Liver (tissue), 9 donors: ENCODE data around the gene SMIM33. TPM values are rescaled to one million over a fixed set of nuclear protein-coding genes. Genes with fewer than 3 reads are reported as not detected.

ENCODE experiments used
- DNase-seq: peaks from one replicate; pipeline ENCODE4 v3.0.0-alpha.2; 2017; ENCODE audit warnings: low spot score
- H3K27ac ChIP-seq, 2 donors: one replicate each; pipeline ENCODE4 v1.7.0; 2013; ENCODE audit warnings: inconsistent platforms in 2 of 2, low read length in 2 of 2, control low read depth in 1 of 2, low read depth in 1 of 2, mild to moderate bottlenecking in 1 of 2
- H3K27me3 ChIP-seq, 4 donors: one replicate each; pipeline versions ENCODE4 v1.6.1 to v1.7.0; 2013; ENCODE audit warnings: low read length in 3 of 4, inconsistent platforms in 1 of 4, mild to moderate bottlenecking in 1 of 4, moderate library complexity in 1 of 4; ENCODE audit not compliant: control insufficient read depth in 4 of 4, insufficient read depth in 4 of 4
- H3K36me3 ChIP-seq, 4 donors: one replicate each; pipeline versions ENCODE4 v1.6.1 to v1.7.0; 2013; ENCODE audit warnings: low read length in 3 of 4, mild to moderate bottlenecking in 3 of 4, low read depth in 1 of 4, moderate library complexity in 1 of 4; ENCODE audit not compliant: control insufficient read depth in 4 of 4, insufficient read depth in 3 of 4
- H3K4me1 ChIP-seq, 4 donors: one replicate each; pipeline versions ENCODE4 v1.6.1 to v1.7.0; 2013; ENCODE audit warnings: low read length in 3 of 4, mild to moderate bottlenecking in 3 of 4, moderate library complexity in 1 of 4; ENCODE audit not compliant: control insufficient read depth in 4 of 4, insufficient read depth in 4 of 4
- H3K4me3 ChIP-seq, 3 donors: one replicate each; pipeline versions ENCODE4 v1.6.1 to v1.7.0; 2013; ENCODE audit warnings: low read length in 3 of 3, control low read depth in 1 of 3, low read depth in 1 of 3, mild to moderate bottlenecking in 1 of 3
- H3K9ac ChIP-seq, 2 donors: one replicate each; pipeline ENCODE4 v1.7.0; 2013; ENCODE audit warnings: low read length in 2 of 2, mild to moderate bottlenecking in 2 of 2, moderate library complexity in 2 of 2, control low read depth in 1 of 2, low read depth in 1 of 2
- H3K9me3 ChIP-seq, 4 donors: one replicate each; pipeline versions ENCODE4 v1.6.1 to v1.7.0; 2013; ENCODE audit warnings: low read length in 3 of 4; ENCODE audit not compliant: control insufficient read depth in 4 of 4
- CTCF ChIP-seq: fragments of 150-350 bp; IDR thresholded peaks from 2 replicates; pipeline ENCODE4 v1.5.1; 2017; ENCODE audit warnings: improper control_type of control experiment, low read depth, low read length; ENCODE audit not compliant: missing input control
- FOXA1 ChIP-seq: IDR thresholded peaks from 2 replicates; pipeline ENCODE4 v1.6.1; 2016; ENCODE audit warnings: antibody characterized with exemption
- FOXA2 ChIP-seq: IDR thresholded peaks from 2 replicates; pipeline ENCODE4 v1.6.1; 2016; ENCODE audit warnings: antibody characterized with exemption
- GABPA ChIP-seq, 2 donors: IDR thresholded peaks in 1 of 2; conservative IDR thresholded peaks in 1 of 2; 2 replicates each; pipeline ENCODE4 v1.6.1; 2016; ENCODE audit warnings: antibody characterized with exemption in 2 of 2, mild to moderate bottlenecking in 1 of 2, moderate library complexity in 1 of 2
- HNF4G ChIP-seq: IDR thresholded peaks from 2 replicates; pipeline ENCODE4 v1.6.1; 2016; ENCODE audit warnings: antibody characterized with exemption
- JUND ChIP-seq, 2 donors: IDR thresholded peaks; 2 replicates each; pipeline ENCODE4 v1.6.1; 2016; ENCODE audit warnings: antibody characterized with exemption in 2 of 2
- NR2F2 ChIP-seq: IDR thresholded peaks from 2 replicates; pipeline ENCODE4 v1.6.1; 2016; ENCODE audit warnings: antibody characterized with exemption
- RAD21 ChIP-seq, 2 donors: IDR thresholded peaks; 2 replicates each; pipeline ENCODE4 v1.6.1; 2016; ENCODE audit warnings: antibody characterized with exemption in 2 of 2, mild to moderate bottlenecking in 2 of 2
- REST ChIP-seq: IDR thresholded peaks from 2 replicates; pipeline ENCODE4 v1.6.1; 2016; ENCODE audit warnings: antibody characterized with exemption, mild to moderate bottlenecking
- RXRA ChIP-seq, 2 donors: IDR thresholded peaks; 2 replicates each; pipeline ENCODE4 v1.6.1; 2017 to 2018; ENCODE audit warnings: antibody characterized with exemption in 2 of 2, mild to moderate bottlenecking in 1 of 2
- TAF1 ChIP-seq: conservative IDR thresholded peaks from 2 replicates; pipeline ENCODE4 v1.6.1; 2016; ENCODE audit warnings: antibody characterized with exemption, mild to moderate bottlenecking
- YY1 ChIP-seq: IDR thresholded peaks from 2 replicates; pipeline ENCODE4 v1.6.1; 2016; ENCODE audit warnings: antibody characterized with exemption, mild to moderate bottlenecking
- ZBTB33 ChIP-seq: IDR thresholded peaks from 2 replicates; pipeline ENCODE4 v1.6.1; 2016; ENCODE audit warnings: antibody characterized with exemption
- WGBS: extraction: QIAGEN DNeasy Blood & Tissue Kit; methylation state at CpG from one replicate; pipeline ENCODE4 v1.1.7; 2013; 5-methylcytosine and 5-hydroxymethylcytosine counted together
- polyA plus RNA-seq, 2 donors: library from polyadenylated mRNA; stranded (reverse) in 1 of 2; unstranded in 1 of 2; fragments of 200-250 nt in 1 of 2; fragments of >200 nt in 1 of 2; fragmentation: Nextera tagmentation in 1 of 2; extraction: Ambion mirVana in 1 of 2; gene quantifications; one replicate each; pipeline versions ENCODE4 v1.2.1 to v1.2.3, GENCODE V29; 2013 to 2015
- total RNA-seq, 2 donors: library from RNA; depleted of rRNA; stranded (reverse); fragments of >200 nt; gene quantifications; one replicate each; pipeline ENCODE4 v1.2.3, GENCODE V29; 2014
- donor health status: healthy.
- donor health status: healthy.
- donor health status: healthy.
- donor health status: healthy.
- donor health status: healthy.

SMIM33 gene
- total and polyA plus RNA-seq, 4 donors: 0.05 TPM; not detected in 3

GRCh38 chr5:139494832-139495231 is 24.0 kb downstream of the SMIM33 start:
- Histone ChIP-seq H3K27me3 (no peaks in the 10 kb centered on the region), H3K36me3 (no peaks in the 10 kb centered on the region), H3K27ac (no peak overlapping the region), H3K9me3 (no peaks in the 10 kb centered on the region), H3K9ac (no peak overlapping the region), H3K4me1 (no peaks in the 10 kb centered on the region), H3K4me3 (no peak overlapping the region)
- no peak for TF ChIP-seq HNF4G
- TF ChIP-seq CTCF: no peak
- TF ChIP-seq FOXA1: no peak
- no peak for TF ChIP-seq NR2F2
- no peak for TF ChIP-seq RXRA (IDR thresholded peaks at IDR 0.05)
- no peak for TF ChIP-seq FOXA2
- no peak for TF ChIP-seq TAF1
- TF ChIP-seq YY1: no peak
- TF ChIP-seq JUND (IDR thresholded peaks at IDR 0.05): no peak
- no peak for TF ChIP-seq ZBTB33
- TF ChIP-seq GABPA (IDR thresholded peaks at IDR 0.05 in 1 of 2, conservative IDR thresholded peaks at IDR 0.05 in 1 of 2): no peak
- TF ChIP-seq REST: no peak
- no peak for TF ChIP-seq RAD21 (IDR thresholded peaks at IDR 0.05)
- DNase-seq: no peak

- no peak for DNase-seq
- Histone ChIP-seq H3K9me3 (no peaks in the 10 kb centered on the region), H3K4me3 (no peak overlapping the region), H3K27me3 (no peaks in the 10 kb centered on the region), H3K36me3 (no peaks in the 10 kb centered on the region), H3K9ac (no peak overlapping the region), H3K4me1 (no peaks in the 10 kb centered on the region), H3K27ac (no peak overlapping the region)
- WGBS: 93% methylated on average over 3 of the region's 3 CpGs
- no peak for TF ChIP-seq RAD21 (IDR thresholded peaks at IDR 0.05)
- no peak for TF ChIP-seq RXRA (IDR thresholded peaks at IDR 0.05)
- no peak for TF ChIP-seq FOXA1
Measured at GRCh38 chr5:139495638-139496435, 25.0 kb downstream of the SMIM33 start.
